GM21447 (cell line): Measurements from ENCODE around the gene EDRF1.

Experiments used
- ATAC-seq: cut with Tn5 transposase; IDR thresholded peaks from one replicate; pipeline ENCODE4 v1.9.1; 2021; ENCODE audit not compliant: unreplicated experiment

Gene EDRF1

DNA sequence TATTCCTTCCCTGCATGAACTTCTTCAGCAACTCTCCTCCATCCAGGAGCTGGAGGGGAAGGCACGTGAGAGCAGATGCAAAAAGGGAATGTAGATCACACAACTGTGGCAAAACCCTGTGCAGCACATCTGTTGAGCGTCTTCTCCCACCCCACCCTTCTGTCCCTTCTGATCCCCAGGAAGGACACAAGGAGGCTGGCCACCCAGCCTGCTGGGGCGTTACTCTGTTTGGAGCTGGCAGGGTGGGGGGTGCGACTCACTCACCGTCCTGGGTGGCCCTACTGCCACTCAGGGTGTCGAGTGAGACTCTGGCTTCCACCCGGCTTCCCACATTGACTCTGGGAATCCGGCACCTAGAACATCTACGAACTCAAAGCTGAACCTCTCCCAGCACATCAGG lies 66.3 kb downstream of the EDRF1 start:
- ATAC-seq, result no peak

DNA sequence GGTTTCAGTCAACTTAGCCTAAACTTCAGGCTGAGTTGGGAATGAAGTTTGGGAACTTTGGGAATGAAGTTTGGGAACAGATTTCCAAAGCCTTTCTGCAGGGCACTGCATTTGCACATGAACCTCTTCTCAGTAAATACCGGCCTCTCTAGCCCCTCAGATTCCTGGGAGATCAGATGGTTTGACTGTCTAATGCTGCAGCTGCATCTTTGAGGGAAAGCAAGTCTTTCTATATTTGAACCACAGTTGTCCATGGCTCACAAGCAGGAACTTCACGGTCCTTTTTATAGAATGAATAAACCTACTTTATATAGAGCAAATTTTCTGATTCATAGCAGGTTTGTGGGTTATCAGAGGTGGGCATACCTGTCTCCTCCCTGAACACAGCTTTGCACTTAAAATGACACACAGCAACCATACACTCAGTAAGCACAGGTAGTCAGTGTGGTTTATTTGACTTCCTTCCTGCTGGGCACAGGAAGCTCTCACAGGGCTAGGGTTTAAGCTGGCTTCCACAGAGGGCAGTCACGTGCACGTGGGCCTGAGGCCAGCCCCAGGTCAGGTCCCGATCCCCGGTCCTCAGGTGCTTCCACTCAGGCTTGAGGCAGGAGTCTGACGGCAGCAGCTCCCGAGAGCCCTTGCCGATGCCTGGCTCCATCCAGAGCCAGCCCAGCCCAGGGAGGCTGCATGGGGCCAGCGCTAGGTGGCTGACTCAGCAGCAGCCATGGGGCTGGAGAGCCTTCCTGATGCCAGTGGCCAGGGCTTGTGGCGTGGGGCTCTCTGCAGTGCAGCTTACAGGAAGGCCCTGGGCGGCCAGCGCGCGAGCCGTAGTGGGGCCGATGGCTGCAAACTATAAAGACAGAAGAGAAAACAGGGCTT lies 68.9 kb downstream of the EDRF1 start:
- no peak for ATAC-seq

DNA sequence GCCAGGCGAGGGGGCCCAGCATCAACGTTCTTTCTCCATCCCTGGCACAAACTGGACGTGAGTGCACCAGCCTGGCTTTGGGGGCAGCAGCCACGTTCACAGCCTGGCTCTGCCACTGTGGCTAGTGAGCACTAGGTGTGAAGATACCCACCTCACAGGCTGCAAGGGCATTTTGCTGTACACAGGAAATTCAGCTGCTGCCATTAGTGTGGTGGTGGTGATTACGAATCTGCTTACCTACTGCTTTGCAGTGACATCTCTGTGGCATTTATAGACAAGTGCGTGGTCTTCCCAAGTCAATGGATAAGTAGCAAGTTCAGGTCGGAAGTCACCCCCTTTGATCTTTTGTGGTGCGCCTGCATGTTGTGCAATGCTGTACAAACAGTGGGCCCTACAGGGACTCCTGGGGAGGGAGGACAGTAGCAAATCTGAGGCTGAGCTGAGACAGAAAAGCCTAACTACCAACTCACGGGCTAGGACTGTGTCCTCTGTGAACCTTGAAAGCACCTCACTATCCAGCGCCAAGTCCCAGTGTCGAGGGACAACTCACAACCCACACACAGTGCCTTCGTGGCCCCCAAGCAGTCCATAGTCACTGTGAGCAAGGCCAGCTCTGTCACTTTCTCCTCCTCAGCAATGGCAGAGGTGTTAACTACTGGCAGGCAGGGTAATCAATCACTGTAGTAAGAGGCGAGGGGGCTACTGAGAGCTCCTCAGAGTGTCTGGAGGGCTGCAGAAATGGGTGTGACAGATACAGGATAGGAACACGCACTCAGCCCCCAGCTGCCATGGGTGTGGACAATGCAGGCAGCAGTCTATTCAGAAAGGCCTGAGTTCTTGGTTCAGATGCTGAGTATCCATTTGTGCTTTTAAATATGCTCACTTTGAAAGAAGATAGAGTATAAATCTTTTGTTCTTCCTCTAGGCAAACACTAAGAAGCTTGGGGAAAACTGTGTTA lies 73.1 kb downstream of the EDRF1 start:
- ATAC-seq, result no peak

DNA sequence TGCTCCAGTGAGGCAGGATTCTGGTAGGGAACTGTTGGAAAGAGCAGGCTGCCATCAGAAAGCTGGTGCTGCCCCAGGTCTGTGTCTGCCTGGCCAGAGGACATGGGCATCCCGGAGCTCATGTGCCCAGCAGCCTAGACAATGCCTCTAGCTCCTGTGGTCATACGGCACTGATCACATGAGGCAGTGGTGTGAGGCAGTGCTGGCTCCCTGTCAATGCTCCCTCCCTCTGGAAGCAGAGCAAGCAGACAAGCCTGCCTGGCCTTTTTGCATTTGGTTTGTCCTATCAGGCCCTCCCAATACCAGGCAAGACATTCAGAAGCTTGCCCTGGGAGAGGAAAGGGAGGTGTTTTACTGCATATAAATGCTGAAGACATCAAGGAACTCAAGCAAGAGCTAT lies 75.6 kb downstream of the EDRF1 start:
- ATAC-seq, result no peak

DNA sequence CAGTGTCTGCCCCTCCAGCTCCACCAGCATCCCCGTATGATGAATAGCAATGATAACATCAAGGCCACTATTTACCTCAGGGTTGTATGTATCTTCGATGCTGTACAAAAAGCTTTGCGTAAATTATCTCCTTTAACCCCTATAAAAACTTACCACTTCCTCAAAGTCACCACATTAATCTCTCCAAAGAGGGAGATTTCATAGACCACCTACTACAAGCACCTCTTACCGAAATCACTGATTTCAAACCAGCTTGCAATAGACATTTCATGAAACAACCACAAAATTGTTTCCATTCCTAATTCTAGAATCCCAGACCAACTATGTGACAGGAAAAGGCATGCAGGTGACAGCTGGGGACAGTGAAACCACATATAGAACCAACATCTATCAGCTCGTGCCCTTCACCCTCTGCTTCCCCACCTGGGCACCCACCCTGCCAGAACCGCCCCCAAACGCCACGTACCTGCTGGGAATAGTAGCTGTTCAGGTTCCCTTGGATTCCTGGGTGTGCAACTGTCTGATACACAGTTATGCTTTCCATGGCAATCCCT lies 76.2 kb downstream of the EDRF1 start:
- ATAC-seq, result peak; percentile 59

DNA sequence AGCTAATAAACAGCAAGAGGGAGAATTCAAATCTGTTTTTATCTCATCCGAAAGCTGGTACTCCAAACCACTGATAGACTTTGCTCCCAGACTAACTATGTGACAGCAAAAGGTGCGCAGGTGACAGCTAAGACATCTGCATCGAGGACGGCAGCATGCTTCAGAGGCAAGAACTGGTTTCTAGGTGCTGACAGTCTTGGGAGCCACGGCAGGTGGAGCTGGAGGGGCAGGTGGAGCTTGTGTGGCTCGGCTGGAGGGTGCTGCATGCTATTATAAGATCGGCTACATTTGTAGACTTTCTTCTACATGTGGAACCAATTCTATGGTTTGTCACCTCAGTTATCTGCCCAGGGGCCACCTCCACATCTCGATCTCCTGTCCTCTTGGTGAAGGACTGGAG lies 77.9 kb downstream of the EDRF1 start:
- no peak for ATAC-seq

DNA sequence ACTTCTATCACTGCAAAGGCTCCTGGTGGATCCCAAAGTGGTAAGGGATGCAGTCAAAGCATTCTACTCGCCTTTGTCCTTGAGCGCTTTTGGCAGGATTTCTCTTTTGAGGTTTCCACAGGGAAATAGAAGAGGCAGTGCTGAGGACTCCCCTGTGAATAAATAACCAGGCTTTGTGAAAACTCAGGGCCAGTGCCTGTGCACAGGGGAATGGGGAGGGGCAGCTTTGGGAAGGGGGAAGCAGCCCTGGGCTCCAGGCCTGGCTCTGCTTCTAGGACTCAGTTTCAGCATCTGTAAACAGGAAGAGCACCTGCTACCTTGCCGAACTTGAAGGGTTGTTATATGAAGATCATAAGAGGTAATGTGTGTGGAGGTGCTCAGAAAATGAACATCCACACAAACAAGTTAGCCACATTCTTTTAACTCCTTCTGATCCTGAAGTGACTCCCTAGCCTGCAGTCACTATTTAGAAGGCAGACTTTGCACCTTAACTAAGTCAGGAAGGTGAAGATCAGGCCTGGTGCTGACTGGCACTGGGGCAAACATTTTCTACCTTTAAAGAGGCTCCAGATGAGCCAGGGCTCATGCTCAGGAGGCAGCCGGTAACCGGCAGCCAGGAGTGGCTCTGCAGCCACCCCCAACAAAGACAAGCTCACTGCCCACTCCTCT lies 78.6 kb downstream of the EDRF1 start:
- ATAC-seq, result no peak

DNA sequence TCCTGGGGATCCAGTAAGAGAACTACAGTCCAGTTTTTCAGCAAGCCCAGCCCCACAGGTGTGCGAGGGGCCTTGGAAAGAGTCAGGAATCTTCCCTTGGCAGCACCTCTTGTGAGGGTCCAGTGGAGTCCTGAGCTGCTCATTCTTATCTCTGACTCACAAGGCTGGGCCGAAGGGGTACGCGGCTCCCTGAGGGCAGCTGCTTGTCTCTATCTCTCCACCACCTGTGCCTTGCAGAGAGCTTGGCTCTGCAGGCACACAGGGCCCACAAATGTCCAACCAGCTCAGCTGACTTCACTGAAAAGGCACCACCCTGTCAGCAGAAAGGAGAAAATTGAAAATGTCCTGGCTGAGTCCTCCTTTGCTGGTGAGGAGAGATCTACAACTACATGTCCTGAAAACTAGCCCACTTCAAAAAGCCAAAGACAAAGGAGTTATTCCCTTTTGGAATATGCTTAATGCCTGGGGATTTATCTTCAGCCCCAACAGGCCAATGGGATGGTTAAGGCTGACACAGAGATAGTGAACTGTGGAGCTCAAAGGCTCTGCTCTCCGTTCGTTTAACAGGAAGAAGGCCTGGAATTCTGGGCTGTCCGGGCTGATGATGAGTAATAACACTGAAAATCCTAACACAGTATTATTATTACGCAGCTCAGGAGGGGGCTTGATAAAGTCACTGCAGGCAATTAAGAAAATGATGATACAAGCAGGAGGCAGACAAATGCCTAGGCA lies 80.1 kb downstream of the EDRF1 start:
- ATAC-seq, result no peak

DNA sequence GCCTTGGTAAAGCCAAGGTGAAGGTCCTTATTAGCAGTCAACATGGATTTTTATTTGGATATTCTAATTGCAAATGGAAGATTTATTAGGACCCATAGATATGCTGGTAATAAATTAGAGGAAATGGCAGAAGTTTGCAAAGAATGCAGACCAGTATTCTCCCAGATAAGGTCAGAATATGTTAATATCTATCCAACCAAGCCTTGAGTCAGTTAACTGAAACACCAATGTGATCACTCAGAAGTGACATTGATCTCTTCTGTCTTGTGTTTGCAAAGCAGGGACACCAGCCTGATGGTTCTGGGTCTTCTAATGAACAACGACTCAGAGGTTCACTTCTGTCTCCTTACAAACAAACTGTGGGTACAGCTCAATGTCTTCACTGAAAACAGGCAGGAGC lies 82.1 kb downstream of the EDRF1 start:
- no peak for ATAC-seq

DNA sequence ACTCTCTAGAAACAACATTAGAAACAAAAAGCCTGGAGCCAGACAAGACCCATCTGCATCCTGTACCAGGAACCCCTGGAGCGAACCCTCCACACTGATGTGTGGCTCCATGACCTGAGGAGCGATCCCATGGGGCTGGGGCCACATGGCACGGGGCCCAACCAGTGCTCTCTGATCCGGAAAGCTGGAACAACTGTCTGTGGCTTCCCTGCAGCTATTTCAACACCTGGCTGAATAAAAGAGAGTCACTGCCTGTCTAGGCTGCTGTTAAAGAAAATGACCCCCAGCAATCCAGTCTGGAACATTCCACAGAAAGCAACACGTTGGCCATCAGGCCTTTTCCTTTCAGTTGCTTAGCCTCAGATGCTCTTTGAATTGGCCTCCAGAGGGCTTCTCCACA lies 82.6 kb downstream of the EDRF1 start:
- ATAC-seq, result no peak

DNA sequence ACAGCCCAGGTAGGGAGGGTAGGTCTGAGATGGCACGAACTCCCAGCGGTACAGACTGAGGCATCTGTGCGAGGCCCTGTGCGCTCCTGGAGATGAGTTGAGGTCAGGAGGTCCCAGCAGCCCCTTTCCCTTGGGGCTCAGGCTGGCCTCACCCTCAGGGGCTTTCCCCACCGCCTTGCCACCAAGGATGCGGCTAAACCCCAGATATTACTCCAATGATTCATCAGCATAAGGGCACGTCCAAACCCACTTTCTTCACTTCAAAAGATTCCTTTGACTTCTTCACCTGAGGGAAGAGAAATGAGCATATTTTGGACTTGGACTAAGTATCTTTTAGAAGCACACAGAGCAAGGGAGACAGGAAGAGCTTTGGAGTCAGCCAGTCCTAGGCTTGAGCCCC lies 83.2 kb downstream of the EDRF1 start:
- ATAC-seq, result no peak

DNA sequence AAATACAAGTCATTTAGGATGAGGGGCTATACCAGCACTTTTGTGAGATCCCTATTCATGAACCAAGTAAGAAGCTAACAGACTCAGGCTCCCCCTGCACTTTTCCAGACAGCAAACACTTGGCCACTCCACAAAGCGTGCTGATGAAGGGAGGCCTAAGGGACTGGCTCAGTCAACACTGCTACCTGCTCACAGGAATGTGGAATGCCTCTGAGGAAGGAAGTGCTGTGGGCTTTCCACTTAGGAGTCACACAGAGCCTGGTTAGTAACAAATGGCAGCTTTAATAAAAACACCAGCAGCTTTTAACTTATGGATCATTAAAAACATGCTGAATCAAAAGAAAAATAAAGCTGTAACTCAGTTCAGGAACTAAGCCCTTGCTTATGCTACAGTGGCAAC lies 88.5 kb downstream of the EDRF1 start:
- no peak for ATAC-seq

DNA sequence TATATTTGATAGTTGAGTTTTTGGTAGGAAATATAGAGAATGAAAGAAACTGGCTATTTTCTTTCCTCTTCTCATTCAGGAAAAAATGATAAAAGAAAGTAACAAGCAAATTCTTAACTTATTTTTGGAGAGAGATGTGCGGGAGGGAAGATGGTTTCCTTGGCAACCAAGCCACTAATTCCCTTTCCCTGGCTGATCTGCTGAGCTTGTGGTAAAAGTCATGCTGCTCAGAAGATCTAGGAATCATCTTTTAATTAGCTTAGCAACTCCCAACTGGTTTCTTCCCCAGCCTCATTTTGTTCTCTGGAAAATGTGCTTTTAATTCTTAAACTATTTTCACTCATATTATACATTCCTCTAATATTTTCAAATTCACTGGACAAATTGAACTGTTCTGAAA lies 91.7 kb downstream of the EDRF1 start:
- no peak for ATAC-seq

DNA sequence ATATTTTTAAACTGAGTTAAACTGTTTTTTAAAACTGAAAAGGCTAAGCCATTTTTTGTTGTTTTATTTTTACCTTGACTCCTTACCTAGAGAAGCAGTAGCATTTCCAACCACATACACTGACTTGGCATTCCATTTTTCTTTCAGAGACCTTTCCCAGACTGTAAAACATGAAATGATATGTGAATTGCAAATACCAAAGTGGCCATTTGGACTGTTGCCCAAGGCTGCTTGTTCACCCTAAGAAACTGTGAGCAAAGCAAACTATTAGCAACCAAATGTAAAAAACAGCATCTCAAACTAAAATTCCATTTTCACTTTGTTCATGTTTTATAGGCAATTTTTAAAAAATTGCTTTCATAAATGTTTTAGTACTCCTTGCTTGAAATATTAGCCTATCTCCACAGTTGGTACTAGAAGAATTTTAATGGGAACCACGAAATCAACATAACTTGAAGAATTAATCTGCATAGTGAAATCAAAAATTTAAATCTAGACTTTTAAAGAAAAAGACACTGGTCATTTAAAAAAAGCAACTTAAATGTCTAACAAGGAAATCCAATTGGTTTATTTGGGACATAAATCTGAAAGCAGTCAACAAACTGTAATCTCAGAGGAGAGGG lies 92.7 kb downstream of the EDRF1 start:
- no peak for ATAC-seq
